ENCODE data around the gene INPP1. TPM values are rescaled to one million over a fixed set of nuclear protein-coding genes. Genes with fewer than 3 reads are reported as not detected.

INPP1 gene
- polyA plus RNA-seq, 6 donors from 2014 or later: 1.3 to 4.4 (median 3.4) TPM; not detected in 1

Other genes with a start within 250 kb of the INPP1 start
- gene HIBCH, start 23.8 kb upstream of the INPP1 start, polyA plus RNA-seq (ENCODE audit: low read depth in 6 of 6): 10 to 100 TPM; 11.6 to 31.7 (median 22.4) TPM
- gene MFSD6, start 64.8 kb downstream of the INPP1 start, polyA plus RNA-seq (ENCODE audit: low read depth in 6 of 6): 10 to 100 TPM in 4 of 6 donors, 1 to 10 TPM in 2; 2.0 to 16.7 (median 12.0) TPM
- gene NEMP2, start 191.1 kb downstream of the INPP1 start, polyA plus RNA-seq (ENCODE audit: low read depth in 6 of 6): 10 to 100 TPM in 1 of 6 donors, 1 to 10 TPM in 5; 7.1 to 18.5 (median 9.4) TPM

All from naive B cell (primary cell).